HepG2 (cell line): ENCODE measurements around the gene NEDD8. TPM values are rescaled to one million over a fixed set of nuclear protein-coding genes. Genes with fewer than 3 reads are reported as not detected.

ENCODE experiments used
- BHLHE40 ChIP-seq: IDR thresholded peaks from 2 replicates; pipeline ENCODE4 v1.6.1; 2011; ENCODE audit warnings: low read length, improper control_type of control experiment
- ELK4 ChIP-seq: sonication (generic); formaldehyde crosslinking; IDR thresholded peaks from 2 replicates; pipeline ENCODE4 v1.9.0; 2021; ENCODE audit warnings: missing genetic modification reagents, borderline replicate concordance
- IRX3 ChIP-seq: sonication (generic); formaldehyde crosslinking; IDR thresholded peaks from 2 replicates; pipeline ENCODE4 v1.8.1; 2023; ENCODE audit warnings: mild to moderate bottlenecking, low read depth, missing genetic modification reagents, borderline replicate concordance
- PRPF4 ChIP-seq: fragments of 200-400 bp; formaldehyde crosslinking; IDR thresholded peaks from 2 replicates; pipeline ENCODE4 v1.6.1; 2016; ENCODE audit warnings: low read length, low read depth; ENCODE audit not compliant: poor library complexity, severe bottlenecking
- RAD21 ChIP-seq: fragments of 450-650 bp; formaldehyde crosslinking; IDR thresholded peaks from 2 replicates; pipeline ENCODE4 v1.5.0; 2020; ENCODE audit warnings: mild to moderate bottlenecking
- RFX1 ChIP-seq: fragments of 450-650 bp; IDR thresholded peaks from 2 replicates; pipeline ENCODE4 v1.6.1; 2017
- ZBTB2 ChIP-seq: sonication (generic); formaldehyde crosslinking; IDR thresholded peaks from 2 replicates; pipeline ENCODE4 v1.8.0; 2022; ENCODE audit warnings: low read depth, missing genetic modification reagents
- ZNF501 ChIP-seq: sonication (generic); formaldehyde crosslinking; IDR thresholded peaks from 2 replicates; pipeline ENCODE4 v1.5.1; 2020; ENCODE audit warnings: mild to moderate bottlenecking, moderate library complexity, missing genetic modification reagents
- ZNF629 ChIP-seq: sonication (generic); formaldehyde crosslinking; conservative IDR thresholded peaks from 2 replicates; pipeline ENCODE4 v1.5.0; 2020; ENCODE audit warnings: missing genetic modification reagents
- ZNF781 ChIP-seq: sonication (generic); formaldehyde crosslinking; IDR thresholded peaks from 2 replicates; pipeline ENCODE4 v1.5.1; 2020; ENCODE audit warnings: borderline replicate concordance, mild to moderate bottlenecking, missing genetic modification reagents; ENCODE audit errors: not compliant biosample characterization
- ZSCAN25 ChIP-seq: sonication (generic); formaldehyde crosslinking; IDR thresholded peaks from 2 replicates; pipeline ENCODE4 v1.8.0; 2022; ENCODE audit warnings: mild to moderate bottlenecking, missing genetic modification reagents
- ZSCAN31 ChIP-seq: sonication (generic); formaldehyde crosslinking; IDR thresholded peaks from 2 replicates; pipeline ENCODE4 v1.5.0; 2020; ENCODE audit warnings: low read depth, mild to moderate bottlenecking, missing genetic modification reagents
- polyA plus RNA-seq, 8 experiments: library from polyadenylated mRNA; depleted of rRNA in 3 of 8; stranded (reverse) in 7 of 8; unstranded in 1 of 8; fragments of >200 nt; fragmentation: Illumina TruSeq in 4 of 8; extraction: Trizol in 4 of 8; gene quantifications; 2 replicates each; pipeline versions ENCODE4 v1.2.1 to v1.2.3, GENCODE V29; 2011 to 2016; ENCODE audit warnings: low read depth in 4 of 8, missing spikeins in 1 of 8, mixed read lengths in 1 of 8; ENCODE audit not compliant: insufficient read depth in 1 of 8
- total RNA-seq, 5 experiments: library from RNA; depleted of rRNA; stranded (reverse); fragments of >200 nt; fragmentation: Illumina TruSeq; extraction: Trizol; gene quantifications; 2 replicates each; pipeline ENCODE4 v1.2.3, GENCODE V29; 2016; ENCODE audit warnings: low read depth in 1 of 5
- TF ChIP-seq, protein P1 (sequence below): sonication (generic); formaldehyde crosslinking; IDR thresholded peaks from 2 replicates; pipeline ENCODE4 v1.5.0; 2020; ENCODE audit warnings: mild to moderate bottlenecking, missing genetic modification reagents
- TF ChIP-seq, protein P2 (sequence below): sonication (generic); formaldehyde crosslinking; conservative IDR thresholded peaks from 2 replicates; pipeline ENCODE4 v1.8.1; 2023; ENCODE audit warnings: missing genetic modification reagents

The NEDD8 gene
- total and polyA plus RNA-seq, 2 of the 13 experiments (the other 11 are each of a cell fraction or from before 2014, with no cell fraction given), result 535 to 713 TPM

DNA sequence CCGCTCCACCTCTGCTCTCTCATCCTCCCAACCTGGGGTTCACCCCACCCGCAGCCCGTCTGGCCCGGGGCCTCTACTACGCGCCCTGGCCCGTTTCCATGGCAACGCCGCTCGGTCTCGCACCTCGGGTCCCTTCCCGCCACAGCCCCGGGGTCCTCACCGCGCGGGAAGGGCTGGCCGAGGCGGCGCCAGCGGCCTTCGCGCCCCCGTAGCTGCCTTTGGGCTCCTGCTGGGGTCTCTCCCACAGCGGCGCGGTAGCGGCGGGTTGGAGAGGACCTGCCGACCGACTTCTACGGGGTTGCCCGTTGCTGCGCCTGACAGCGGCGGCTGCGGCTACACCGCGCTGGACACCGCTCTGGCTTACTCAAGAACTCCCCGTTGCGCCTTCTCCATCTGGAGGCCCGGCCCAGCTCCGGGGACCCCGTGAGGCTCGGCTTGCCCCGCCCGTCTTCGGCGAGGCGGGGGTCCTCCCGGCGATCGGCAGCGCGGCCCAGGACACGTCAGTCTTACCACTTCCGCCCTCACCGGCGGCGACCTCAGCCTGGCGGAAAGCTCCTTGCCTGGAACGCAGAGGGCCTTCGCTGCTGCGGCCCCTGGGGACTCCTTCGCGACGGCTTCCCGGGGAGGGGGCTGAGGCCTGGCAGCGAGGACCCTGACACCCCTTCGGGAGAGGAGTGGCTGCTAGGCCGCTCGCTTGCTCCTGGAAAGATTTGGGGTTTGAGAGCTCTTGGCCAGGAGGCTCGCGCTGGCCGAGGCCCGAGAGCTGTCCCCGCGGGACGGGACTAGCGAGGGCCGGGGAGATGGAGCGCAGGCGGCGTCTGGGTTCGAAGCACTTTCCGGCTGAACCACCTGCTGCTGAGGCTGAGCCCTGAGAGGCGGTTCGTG lies 36.7 kb downstream of the NEDD8 start, which contains the start of gene TM9SF1 (continued):
- TF ChIP-seq ZNF629 (CRISPR knock-in tag) (peak; percentile 45), ZNF501 (peak; percentile 100), ZNF781 (CRISPR knock-in tag) (peak; percentile 99), ZSCAN25 (CRISPR knock-in tag) (peak; percentile 81), PRPF4 (no peak), ELK4 (CRISPR knock-in tag) (peak; percentile 82; the same call in 1 of the 2 replicates), ZBTB2 (CRISPR knock-in tag) (no peak), BHLHE40 (no peak; the same call in 1 of the 2 replicates), IRX3 (CRISPR knock-in tag) (peak; percentile 98), RFX1 (peak; percentile 93), ZSCAN31 (peak; percentile 100), RAD21 (CRISPR knock-in tag) (peak; percentile 52)
- TF ChIP-seq, protein P1, sequence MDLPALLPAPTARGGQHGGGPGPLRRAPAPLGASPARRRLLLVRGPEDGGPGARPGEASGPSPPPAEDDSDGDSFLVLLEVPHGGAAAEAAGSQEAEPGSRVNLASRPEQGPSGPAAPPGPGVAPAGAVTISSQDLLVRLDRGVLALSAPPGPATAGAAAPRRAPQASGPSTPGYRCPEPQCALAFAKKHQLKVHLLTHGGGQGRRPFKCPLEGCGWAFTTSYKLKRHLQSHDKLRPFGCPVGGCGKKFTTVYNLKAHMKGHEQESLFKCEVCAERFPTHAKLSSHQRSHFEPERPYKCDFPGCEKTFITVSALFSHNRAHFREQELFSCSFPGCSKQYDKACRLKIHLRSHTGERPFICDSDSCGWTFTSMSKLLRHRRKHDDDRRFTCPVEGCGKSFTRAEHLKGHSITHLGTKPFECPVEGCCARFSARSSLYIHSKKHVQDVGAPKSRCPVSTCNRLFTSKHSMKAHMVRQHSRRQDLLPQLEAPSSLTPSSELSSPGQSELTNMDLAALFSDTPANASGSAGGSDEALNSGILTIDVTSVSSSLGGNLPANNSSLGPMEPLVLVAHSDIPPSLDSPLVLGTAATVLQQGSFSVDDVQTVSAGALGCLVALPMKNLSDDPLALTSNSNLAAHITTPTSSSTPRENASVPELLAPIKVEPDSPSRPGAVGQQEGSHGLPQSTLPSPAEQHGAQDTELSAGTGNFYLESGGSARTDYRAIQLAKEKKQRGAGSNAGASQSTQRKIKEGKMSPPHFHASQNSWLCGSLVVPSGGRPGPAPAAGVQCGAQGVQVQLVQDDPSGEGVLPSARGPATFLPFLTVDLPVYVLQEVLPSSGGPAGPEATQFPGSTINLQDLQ (CRISPR knock-in tag), result no peak
- TF ChIP-seq, protein P2, sequence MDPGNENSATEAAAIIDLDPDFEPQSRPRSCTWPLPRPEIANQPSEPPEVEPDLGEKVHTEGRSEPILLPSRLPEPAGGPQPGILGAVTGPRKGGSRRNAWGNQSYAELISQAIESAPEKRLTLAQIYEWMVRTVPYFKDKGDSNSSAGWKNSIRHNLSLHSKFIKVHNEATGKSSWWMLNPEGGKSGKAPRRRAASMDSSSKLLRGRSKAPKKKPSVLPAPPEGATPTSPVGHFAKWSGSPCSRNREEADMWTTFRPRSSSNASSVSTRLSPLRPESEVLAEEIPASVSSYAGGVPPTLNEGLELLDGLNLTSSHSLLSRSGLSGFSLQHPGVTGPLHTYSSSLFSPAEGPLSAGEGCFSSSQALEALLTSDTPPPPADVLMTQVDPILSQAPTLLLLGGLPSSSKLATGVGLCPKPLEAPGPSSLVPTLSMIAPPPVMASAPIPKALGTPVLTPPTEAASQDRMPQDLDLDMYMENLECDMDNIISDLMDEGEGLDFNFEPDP (CRISPR knock-in tag), result no peak; the same call in 1 of the 2 replicates
